ENCODE results near the gene GPR137B.

DNA sequence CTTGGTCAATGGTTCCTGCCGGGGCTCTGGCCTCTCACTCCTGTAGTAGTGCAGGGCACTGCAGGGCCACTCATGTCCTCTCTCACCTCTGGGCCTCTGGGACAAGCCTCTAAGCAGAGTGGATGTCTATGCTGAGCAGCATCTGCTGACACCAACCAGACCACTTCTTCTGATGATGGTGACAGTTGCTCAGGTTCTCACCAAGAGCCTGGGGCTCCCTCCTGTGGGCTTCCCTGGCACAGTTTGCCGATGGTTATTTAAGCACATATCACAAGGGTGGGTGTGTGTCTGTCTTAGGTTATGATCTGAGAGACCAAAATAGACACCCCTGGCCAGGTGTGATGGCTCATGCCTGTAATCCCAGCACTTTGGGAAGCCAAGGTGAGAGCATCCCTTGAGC is 17.4 kb upstream of the GPR137B start:
- TF ChIP-seq, protein P1, sequence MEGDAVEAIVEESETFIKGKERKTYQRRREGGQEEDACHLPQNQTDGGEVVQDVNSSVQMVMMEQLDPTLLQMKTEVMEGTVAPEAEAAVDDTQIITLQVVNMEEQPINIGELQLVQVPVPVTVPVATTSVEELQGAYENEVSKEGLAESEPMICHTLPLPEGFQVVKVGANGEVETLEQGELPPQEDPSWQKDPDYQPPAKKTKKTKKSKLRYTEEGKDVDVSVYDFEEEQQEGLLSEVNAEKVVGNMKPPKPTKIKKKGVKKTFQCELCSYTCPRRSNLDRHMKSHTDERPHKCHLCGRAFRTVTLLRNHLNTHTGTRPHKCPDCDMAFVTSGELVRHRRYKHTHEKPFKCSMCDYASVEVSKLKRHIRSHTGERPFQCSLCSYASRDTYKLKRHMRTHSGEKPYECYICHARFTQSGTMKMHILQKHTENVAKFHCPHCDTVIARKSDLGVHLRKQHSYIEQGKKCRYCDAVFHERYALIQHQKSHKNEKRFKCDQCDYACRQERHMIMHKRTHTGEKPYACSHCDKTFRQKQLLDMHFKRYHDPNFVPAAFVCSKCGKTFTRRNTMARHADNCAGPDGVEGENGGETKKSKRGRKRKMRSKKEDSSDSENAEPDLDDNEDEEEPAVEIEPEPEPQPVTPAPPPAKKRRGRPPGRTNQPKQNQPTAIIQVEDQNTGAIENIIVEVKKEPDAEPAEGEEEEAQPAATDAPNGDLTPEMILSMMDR (conservative IDR thresholded peaks at IDR 0.05 in 1 of 2, IDR thresholded peaks at IDR 0.05 in 1 of 2; ENCODE audit: low read depth in 1 of 2, low read length in 2 of 2): no peak
- no peak for TF ChIP-seq EZH2 (IDR thresholded peaks at IDR 0.05; ENCODE audit: low read length, missing control alignments)

All from fibroblast of lung (primary cell).